Gastrocnemius medialis (tissue), 4 donors: ENCODE data around the gene CYP3A4. TPM values are rescaled to one million over a fixed set of nuclear protein-coding genes. Genes with fewer than 3 reads are reported as not detected.

Experiments
- ATAC-seq, 2 donors: fragments of 150-250 bp; one replicate each; pipeline ENCODE4 v1.9.1; 2016
- DNase-seq, 2 donors: peaks; one replicate each; pipeline ENCODE4 v3.0.0-alpha.2; 2019
- H3K27ac ChIP-seq, 4 donors: fragments of 200-600 bp; sonication (generic); 1 replicate in 1 of 4; 2 replicates in 3 of 4; pipeline ENCODE4 v1.5.1; 2016 to 2018; ENCODE audit warnings: mild to moderate bottlenecking in 2 of 4, moderate library complexity in 1 of 4
- H3K27me3 ChIP-seq, 3 donors: fragments of 200-600 bp; sonication (generic) in 2 of 3; 1 replicate in 1 of 3; 2 replicates in 2 of 3; pipeline versions ENCODE4 v1.5.1 to v1.6.0; 2016 to 2019; ENCODE audit warnings: mild to moderate bottlenecking in 1 of 3, moderate library complexity in 1 of 3
- H3K36me3 ChIP-seq, 2 donors: fragments of 200-600 bp; sonication (generic) in 1 of 2; one replicate each; pipeline ENCODE4 v1.5.1; 2017 to 2018
- H3K4me1 ChIP-seq, 2 donors: fragments of 200-600 bp; sonication (generic) in 1 of 2; one replicate each; pipeline ENCODE4 v1.5.1; 2016 to 2017; ENCODE audit warnings: mild to moderate bottlenecking in 2 of 2
- H3K4me3 ChIP-seq, 4 donors: fragments of 200-600 bp; sonication (generic) in 3 of 4; 1 replicate in 1 of 4; 2 replicates in 3 of 4; pipeline ENCODE4 v1.5.1; 2016 to 2019; ENCODE audit warnings: mild to moderate bottlenecking in 2 of 4
- H3K9me3 ChIP-seq, 3 donors: fragments of 200-600 bp; sonication (generic) in 2 of 3; 1 replicate in 1 of 3; 2 replicates in 2 of 3; pipeline ENCODE4 v1.5.1; 2016 to 2019
- CTCF ChIP-seq, 5 experiments: fragments of 450-650 bp in 3 of 5; fragments of 200-600 bp in 2 of 5; sonication (generic) in 2 of 5; IDR thresholded peaks in 4 of 5; conservative IDR thresholded peaks in 1 of 5; 1 replicate in 4 of 5; 2 replicates in 1 of 5; pipeline ENCODE4 v1.5.1; 2016 to 2019; ENCODE audit warnings: antibody characterized with exemption in 5 of 5, mild to moderate bottlenecking in 3 of 5, moderate library complexity in 3 of 5
- POLR2A ChIP-seq, 2 donors: fragments of 450-650 bp; IDR thresholded peaks; one replicate each; pipeline ENCODE4 v1.6.1; 2017; ENCODE audit warnings: antibody characterized with exemption in 2 of 2, mild to moderate bottlenecking in 2 of 2, moderate library complexity in 2 of 2
- in situ Hi-C, 4 donors: fragments of 200-750 bp; cut with MboI; loops; one replicate each; pipeline versions ENCODE4 v1.15.0 to v1.8.0; 2017; ENCODE audit warnings: low sequenced_read_pairs in 4 of 4
- intact Hi-C: fragments of 100-400 bp; cut with DNase I; formaldehyde crosslinking; loops from one replicate; pipeline ENCODE4 v1.15.1; 2023; ENCODE audit warnings: low total_unique reads
- total RNA-seq, 4 donors: library from RNA; depleted of rRNA; stranded (reverse); fragments of >200 nt; gene quantifications; one replicate each; pipeline versions ENCODE4 v1.1.0 to v1.2.3, GENCODE V29; 2016

CYP3A4 gene
- total RNA-seq, result 100 to 1,000 TPM in 1 of 4 donors, 1 to 10 TPM in 1, under 1 TPM in 1, not detected in 1; 0.71 to 107 (median 2.2) TPM

- Histone ChIP-seq H3K27me3 (no peaks in the 10 kb centered on the region), H3K4me3 (no peak within 1 kb of the TSS), H3K36me3 (no peaks in the 10 kb centered on the region), H3K27ac (no peak within 1 kb of the TSS), H3K4me1 (peaks cover 12 to 25% of the 10 kb centered on the region in 2 donors), H3K9me3 (no peaks in the 10 kb centered on the region)
- DNase-seq (no peak), ATAC-seq (peak; percentile 56 to 62)
- TF ChIP-seq POLR2A (IDR thresholded peaks at IDR 0.05) (no peak), CTCF (IDR thresholded peaks at IDR 0.05 in 4 of 5, conservative IDR thresholded peaks at IDR 0.05 in 1 of 5) (no peak)
- in situ Hi-C loops (no loop called here), intact Hi-C loops (no loop called here)
Observed at GRCh38 chr7:99784007-99784406, at the start of gene CYP3A4. CYP3A4 (minus strand) TSS chr7:99784184; CDS start chr7:99784081, 103 bp downstream.

DNA sequence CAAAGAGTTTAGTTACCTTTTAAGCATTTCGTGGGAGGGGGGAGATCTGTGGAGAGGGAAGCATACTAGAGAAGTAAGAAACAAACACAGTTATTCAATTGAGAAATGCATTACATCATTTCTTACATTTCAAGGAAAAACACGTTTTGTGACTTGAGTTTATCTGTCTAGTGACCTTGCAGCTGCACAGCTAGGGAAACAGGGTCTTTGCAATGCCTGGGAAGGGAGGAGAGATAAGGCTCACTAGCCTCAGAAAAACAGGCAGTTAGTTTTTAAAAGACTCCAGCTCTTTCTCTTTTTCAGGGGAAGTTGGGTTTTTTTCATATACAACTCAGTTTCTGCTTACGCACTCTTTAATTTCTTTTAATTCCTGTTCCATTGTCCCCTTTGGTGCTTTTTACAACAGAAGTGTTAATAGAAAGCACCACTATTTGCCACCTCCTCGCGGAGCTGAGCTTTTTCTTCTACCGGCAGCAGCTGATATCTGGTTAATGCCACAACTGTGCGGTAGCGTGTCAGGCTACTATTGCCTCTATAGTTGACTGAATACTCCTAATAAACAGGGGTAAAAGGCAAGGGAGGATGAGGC lies 49.4 kb upstream of the CYP3A4 start:
- H3K4me1 ChIP-seq, result no peaks in the 10 kb centered on the region
- in situ Hi-C loops, result loop anchor here in 1 of 4 donors (25.0 kb wide), 1 partner anchor 196 kb away; no protein-coding TSS in a partner anchor
- no peak overlapping the region for H3K4me3 ChIP-seq

GRCh38 chr7:99831595-99831994 lies 47.6 kb upstream of the CYP3A4 start:
- TF ChIP-seq POLR2A (IDR thresholded peaks at IDR 0.05) (no peak), CTCF (IDR thresholded peaks at IDR 0.05 in 4 of 5, conservative IDR thresholded peaks at IDR 0.05 in 1 of 5) (no peak)
- Histone ChIP-seq H3K4me3 (no peak overlapping the region), H3K27ac (no peak overlapping the region), H3K9me3 (no peaks in the 10 kb centered on the region), H3K27me3 (no peaks in the 10 kb centered on the region), H3K36me3 (no peaks in the 10 kb centered on the region), H3K4me1 (no peaks in the 10 kb centered on the region)
- in situ Hi-C loops (loop anchor here in 1 of 4 donors (25.0 kb wide), 1 partner anchor 194 kb away; no protein-coding TSS in a partner anchor), intact Hi-C loops (no loop called here)
- ATAC-seq (no peak), DNase-seq (no peak)

More for the DNA sequence above, 49.4 kb upstream of the CYP3A4 start:
- H3K27me3 ChIP-seq, result no peaks in the 10 kb centered on the region
- ATAC-seq (no peak), DNase-seq (no peak)
- H3K9me3 ChIP-seq, result no peaks in the 10 kb centered on the region
- H3K27ac ChIP-seq, result no peak overlapping the region
- no peak for TF ChIP-seq CTCF (IDR thresholded peaks at IDR 0.05 in 4 of 5, conservative IDR thresholded peaks at IDR 0.05 in 1 of 5)
- TF ChIP-seq POLR2A (IDR thresholded peaks at IDR 0.05), result no peak
- intact Hi-C loops, result no loop called here
- H3K36me3 ChIP-seq, result no peaks in the 10 kb centered on the region

DNA sequence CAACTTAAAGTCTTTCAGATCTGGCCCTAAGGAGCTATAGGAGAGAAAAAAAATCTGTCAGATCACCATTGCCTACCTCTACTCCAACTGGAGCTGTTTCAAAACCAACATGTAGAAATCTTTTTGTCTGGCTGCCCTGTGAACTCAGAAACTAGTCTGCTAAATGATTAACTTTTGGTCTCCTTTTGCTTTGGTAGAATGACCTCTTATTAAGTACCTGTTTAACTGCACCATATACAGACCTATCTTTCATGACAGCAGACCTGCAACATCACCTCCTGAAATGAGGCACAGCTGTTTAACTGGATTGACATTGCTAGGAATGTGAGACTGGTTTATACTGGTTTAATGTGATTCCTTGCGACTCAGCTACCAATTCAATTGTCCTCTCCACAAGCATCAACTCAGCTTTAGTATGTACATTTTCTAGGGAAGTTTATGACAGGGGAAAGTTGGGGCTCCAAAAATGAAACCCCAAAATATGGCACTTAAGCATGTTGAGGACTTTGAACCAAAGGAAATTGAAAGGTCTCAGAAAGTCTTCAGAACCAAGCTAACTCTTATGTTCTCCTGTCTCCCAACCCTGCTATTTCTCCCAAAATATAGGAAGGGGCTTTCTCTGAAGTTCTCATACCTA lies 45.7 kb upstream of the CYP3A4 start:
- no peaks in the 10 kb centered on the region for H3K27me3 ChIP-seq

More for the DNA sequence above, 45.7 kb upstream of the CYP3A4 start:
- H3K4me1 ChIP-seq, result no peaks in the 10 kb centered on the region
- DNase-seq (no peak), ATAC-seq (no peak)
- no peaks in the 10 kb centered on the region for H3K9me3 ChIP-seq
- H3K4me3 ChIP-seq, result no peak overlapping the region
- no peak overlapping the region for H3K27ac ChIP-seq
- intact Hi-C loops (no loop called here), in situ Hi-C loops (loop anchor here in 1 of 4 donors (25.0 kb wide), 1 partner anchor 192 kb away; no protein-coding TSS in a partner anchor)
- no peaks in the 10 kb centered on the region for H3K36me3 ChIP-seq
- TF ChIP-seq CTCF (IDR thresholded peaks at IDR 0.05 in 4 of 5, conservative IDR thresholded peaks at IDR 0.05 in 1 of 5) (no peak), POLR2A (IDR thresholded peaks at IDR 0.05) (no peak)
